K562 (cell line): ENCODE results near the gene RNF126. TPM values are rescaled to one million over a fixed set of nuclear protein-coding genes. Genes with fewer than 3 reads are reported as not detected.

Experiments
- ARHGAP35 ChIP-seq: fragments of 450-650 bp; IDR thresholded peaks from 2 replicates; pipeline ENCODE4 v1.6.1; 2018; ENCODE audit not compliant: partially characterized antibody
- ATF2 ChIP-seq: sonication (generic); formaldehyde crosslinking; IDR thresholded peaks from 2 replicates; pipeline ENCODE4 v1.8.1; 2022; ENCODE audit warnings: missing genetic modification reagents
- SRSF3 ChIP-seq: fragments of 200-400 bp; formaldehyde crosslinking; IDR thresholded peaks from 2 replicates; pipeline ENCODE4 v1.6.1; 2016; ENCODE audit warnings: mild to moderate bottlenecking, low read length, moderate library complexity; ENCODE audit not compliant: insufficient read depth
- ZBTB1 ChIP-seq: sonication (generic); formaldehyde crosslinking; IDR thresholded peaks from 2 replicates; pipeline ENCODE4 v1.8.1; 2023; ENCODE audit warnings: missing genetic modification reagents, low read depth, mild to moderate bottlenecking, borderline replicate concordance
- ZFP1 ChIP-seq: fragments of 450-650 bp; formaldehyde crosslinking; IDR thresholded peaks from 2 replicates; pipeline ENCODE4 v1.4.0; 2020; ENCODE audit warnings: mild to moderate bottlenecking, mixed read lengths
- ZMIZ1 ChIP-seq, 2 experiments: fragments of 150-350 bp in 1 of 2; IDR thresholded peaks; 2 replicates each; pipeline ENCODE4 v1.6.1; 2012 to 2016; ENCODE audit warnings: low read depth in 2 of 2, low read length in 2 of 2, mild to moderate bottlenecking in 1 of 2, moderate library complexity in 1 of 2
- polyA plus RNA-seq, 8 experiments: library from polyadenylated mRNA; depleted of rRNA in 4 of 8; stranded (reverse) in 5 of 8; unstranded in 3 of 8; fragments of >200 nt; fragmentation: Nextera tagmentation in 2 of 8; fragmentation: Illumina TruSeq in 1 of 8; extraction: Ambion mirVana in 2 of 8; extraction: Trizol in 1 of 8; gene quantifications; 2 replicates each; pipeline versions ENCODE4 v1.2.1 to v1.2.3, GENCODE V29; 2011 to 2014; ENCODE audit warnings: inconsistent platforms in 1 of 8, missing spikeins in 1 of 8
- total RNA-seq, 7 experiments: library from RNA; depleted of rRNA in 6 of 7; stranded (reverse); fragments of >200 nt in 6 of 7; fragmentation: Illumina TruSeq in 2 of 7; extraction: Trizol in 2 of 7; gene quantifications; 2 replicates each; pipeline versions ENCODE4 v1.2.1 to v1.2.3, GENCODE V29; 2011 to 2021; ENCODE audit warnings: low replicate concordance in 1 of 7

Gene RNF126
- total and polyA plus RNA-seq, 9 of the 15 experiments (the other 6 are each of a cell fraction or from before 2014, with no cell fraction given): 0.27 to 101 (median 12.3) TPM

GRCh38 chr19:650121-650520, 12.9 kb downstream of the RNF126 start (continued):
- TF ChIP-seq SRSF3 (no peak), ZMIZ1 (IDR thresholded peaks at IDR 0.05; ENCODE audit: low read depth in 2 of 2, low read length in 2 of 2) (no peak), ZFP1 (CRISPR knock-in tag) (no peak), ATF2 (CRISPR knock-in tag) (no peak), ZBTB1 (CRISPR knock-in tag) (no peak), ARHGAP35 (no peak)
